Upper lobe of left lung (tissue), 6 donors: ENCODE data around the gene SCGB1C2. TPM values are rescaled to one million over a fixed set of nuclear protein-coding genes. Genes with fewer than 3 reads are reported as not detected.
"Not testable (repeated sequence)": the region's sequence is repeated elsewhere in the genome, so short reads cannot be mapped to it uniquely, and the experiment has no call there.

Source experiments
- ATAC-seq, 2 donors: fragments of 200-7000 bp; cut with Tn5 transposase; one replicate each; pipeline ENCODE4 v1.9.1; 2022; ENCODE audit warnings: mild to moderate bottlenecking in 2 of 2, moderate library complexity in 2 of 2; ENCODE audit not compliant: low FRiP score in 2 of 2
- DNase-seq, 2 donors: peaks; one replicate each; pipeline ENCODE4 v3.0.0-alpha.2; 2019 to 2020
- H3K27ac ChIP-seq, 4 donors: fragments of 200-600 bp; sonication (generic); one replicate each; pipeline ENCODE4 v1.5.1; 2016 to 2019
- H3K27me3 ChIP-seq, 4 donors: fragments of 200-600 bp; sonication (generic); one replicate each; pipeline ENCODE4 v1.5.1; 2017 to 2019
- H3K36me3 ChIP-seq, 4 donors: fragments of 200-600 bp; sonication (generic); one replicate each; pipeline ENCODE4 v1.5.1; 2016 to 2019
- H3K4me1 ChIP-seq, 4 donors: fragments of 200-600 bp; sonication (generic); one replicate each; pipeline ENCODE4 v1.5.1; 2018 to 2019
- H3K4me3 ChIP-seq, 4 donors: fragments of 200-600 bp; sonication (generic); one replicate each; pipeline ENCODE4 v1.5.1; 2017 to 2019; ENCODE audit warnings: mild to moderate bottlenecking in 2 of 4, moderate library complexity in 1 of 4
- H3K9me3 ChIP-seq, 4 donors: fragments of 200-600 bp; sonication (generic); one replicate each; pipeline ENCODE4 v1.5.1; 2018 to 2019
- whole genome bisulfite sequencing, 2 donors: methylation state at CpG; one replicate each; pipeline ENCODE4 v1.1.5; 2017 to 2018; 5-methylcytosine and 5-hydroxymethylcytosine counted together
- total RNA-seq, 6 donors: library from RNA; depleted of rRNA in 4 of 6; stranded (reverse); fragments of >200 nt in 4 of 6; gene quantifications; one replicate each; pipeline versions ENCODE4 v1.1.0 to v1.2.1, GENCODE V29; 2016 to 2021
- TF ChIP-seq, protein P1 (sequence below), 6 experiments: fragments of 450-650 bp in 4 of 6; fragments of 200-600 bp in 2 of 6; sonication (generic) in 2 of 6; IDR thresholded peaks; one replicate each; pipeline ENCODE4 v1.5.1; 2016 to 2019; ENCODE audit warnings: antibody characterized with exemption in 6 of 6
- donor health status: DM: no; HTN: no; CAD: no; lungs with moderate emphysema.
- donor health status: DM: no; HTN: yes; CAD: no; lungs with severe emphysema.

The SCGB1C2 gene
- total RNA-seq: not detected

DNA sequence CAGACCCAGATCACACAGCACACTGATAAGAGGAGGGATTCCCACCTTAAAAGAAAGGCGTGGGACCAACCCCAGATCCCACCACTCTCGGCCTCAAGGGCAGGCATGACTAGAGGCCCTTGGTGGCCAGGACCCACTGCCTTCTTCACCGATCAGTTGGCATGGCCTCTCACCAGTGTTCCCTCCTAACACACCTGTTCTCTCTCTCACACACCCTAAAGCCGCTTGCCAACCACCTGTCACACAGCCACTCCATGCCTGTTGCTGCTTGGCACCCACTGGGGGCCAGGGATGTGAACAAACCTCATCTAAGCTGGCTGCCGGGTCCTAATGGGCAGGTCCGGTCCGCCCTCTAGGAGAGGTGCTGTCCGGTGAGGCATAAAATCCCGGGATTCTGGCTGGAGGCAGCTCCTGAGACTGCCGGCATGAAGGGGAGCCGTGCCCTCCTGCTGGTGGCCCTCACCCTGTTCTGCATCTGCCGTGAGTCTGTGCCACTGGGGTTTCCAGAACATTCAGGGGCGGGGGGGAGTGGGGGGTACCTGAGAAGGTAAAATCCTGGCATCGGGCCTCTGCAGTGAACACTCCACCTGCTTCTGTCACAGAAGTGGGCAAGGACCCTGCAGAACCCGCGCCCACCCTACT, at the start of gene SCGB1C2:
TSS of gene SCGB1C2 (plus strand) at position 404 of the 642 bp plus-strand sequence. CDS start at position 426, 22 bp downstream.
- DNase-seq, H3K27me3 ChIP-seq, H3K4me3 ChIP-seq, H3K27ac ChIP-seq, H3K9me3 ChIP-seq, ATAC-seq, H3K4me1 ChIP-seq, H3K36me3 ChIP-seq: not testable (repeated sequence)
- WGBS, 2 donors: 60 to 100% methylated on average over 1 to 2 of the region's 16 CpGs

DNA sequence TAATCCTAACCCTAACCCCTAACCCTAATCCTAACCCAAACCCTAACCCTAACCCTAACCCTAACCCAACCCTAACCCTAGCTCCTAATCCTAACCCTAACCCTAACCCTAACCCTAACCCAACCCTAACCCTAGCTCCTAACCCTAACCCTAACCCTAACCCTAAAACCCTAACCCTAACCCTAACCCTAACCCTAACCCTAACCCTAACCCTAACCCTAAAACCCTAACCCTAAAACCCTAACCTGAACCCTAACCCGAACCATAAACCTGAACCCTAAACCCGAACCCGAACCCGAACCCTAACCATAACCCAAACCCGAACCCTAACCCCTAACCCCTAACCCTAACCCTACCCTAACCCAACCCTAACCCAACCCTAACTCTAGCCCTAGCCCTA, 24.3 kb upstream of the SCGB1C2 start:
- ATAC-seq, H3K4me1 ChIP-seq, H3K27ac ChIP-seq, H3K27me3 ChIP-seq, DNase-seq, H3K9me3 ChIP-seq, H3K4me3 ChIP-seq, H3K36me3 ChIP-seq: not testable (repeated sequence)
- WGBS, 2 donors: no CpG with 5 or more reads among the region's 5 CpGs

DNA sequence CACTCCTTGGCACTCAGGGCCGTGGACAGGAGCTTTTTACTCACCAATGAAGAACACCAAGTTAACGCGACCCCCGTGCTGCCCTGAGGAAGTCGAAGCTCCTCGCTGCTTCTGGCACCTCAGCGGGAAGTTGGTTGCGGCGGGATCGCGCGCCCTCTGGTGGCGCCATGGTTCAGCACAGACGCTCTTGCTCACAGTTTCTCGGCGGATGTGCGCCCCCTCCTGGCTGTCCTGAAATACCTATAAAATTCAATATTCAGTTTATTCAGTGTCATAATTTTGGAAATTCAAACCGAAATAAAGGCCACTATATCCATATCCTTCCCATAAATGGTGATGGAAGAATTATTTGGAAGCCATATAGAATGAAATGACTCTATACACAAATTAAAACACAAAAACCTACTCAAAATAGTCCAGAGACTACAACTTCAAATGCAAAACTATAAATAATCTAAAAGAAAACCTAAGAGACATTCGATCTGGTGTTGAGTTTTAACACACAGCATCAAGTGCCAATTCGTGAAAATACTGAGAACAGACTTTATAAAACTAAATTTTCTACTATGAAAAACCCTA, 18.9 kb upstream of the SCGB1C2 start:
- not testable (repeated sequence) for DNase-seq, H3K9me3 ChIP-seq, ATAC-seq, H3K36me3 ChIP-seq, H3K4me1 ChIP-seq, H3K27me3 ChIP-seq, H3K4me3 ChIP-seq, H3K27ac ChIP-seq
- TF ChIP-seq, protein P1, sequence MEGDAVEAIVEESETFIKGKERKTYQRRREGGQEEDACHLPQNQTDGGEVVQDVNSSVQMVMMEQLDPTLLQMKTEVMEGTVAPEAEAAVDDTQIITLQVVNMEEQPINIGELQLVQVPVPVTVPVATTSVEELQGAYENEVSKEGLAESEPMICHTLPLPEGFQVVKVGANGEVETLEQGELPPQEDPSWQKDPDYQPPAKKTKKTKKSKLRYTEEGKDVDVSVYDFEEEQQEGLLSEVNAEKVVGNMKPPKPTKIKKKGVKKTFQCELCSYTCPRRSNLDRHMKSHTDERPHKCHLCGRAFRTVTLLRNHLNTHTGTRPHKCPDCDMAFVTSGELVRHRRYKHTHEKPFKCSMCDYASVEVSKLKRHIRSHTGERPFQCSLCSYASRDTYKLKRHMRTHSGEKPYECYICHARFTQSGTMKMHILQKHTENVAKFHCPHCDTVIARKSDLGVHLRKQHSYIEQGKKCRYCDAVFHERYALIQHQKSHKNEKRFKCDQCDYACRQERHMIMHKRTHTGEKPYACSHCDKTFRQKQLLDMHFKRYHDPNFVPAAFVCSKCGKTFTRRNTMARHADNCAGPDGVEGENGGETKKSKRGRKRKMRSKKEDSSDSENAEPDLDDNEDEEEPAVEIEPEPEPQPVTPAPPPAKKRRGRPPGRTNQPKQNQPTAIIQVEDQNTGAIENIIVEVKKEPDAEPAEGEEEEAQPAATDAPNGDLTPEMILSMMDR (IDR thresholded peaks at IDR 0.05): peak in 1 of 6 experiments; percentile 8
- WGBS, 2 donors: 0% methylated on average over 3 of the region's 20 CpGs

DNA sequence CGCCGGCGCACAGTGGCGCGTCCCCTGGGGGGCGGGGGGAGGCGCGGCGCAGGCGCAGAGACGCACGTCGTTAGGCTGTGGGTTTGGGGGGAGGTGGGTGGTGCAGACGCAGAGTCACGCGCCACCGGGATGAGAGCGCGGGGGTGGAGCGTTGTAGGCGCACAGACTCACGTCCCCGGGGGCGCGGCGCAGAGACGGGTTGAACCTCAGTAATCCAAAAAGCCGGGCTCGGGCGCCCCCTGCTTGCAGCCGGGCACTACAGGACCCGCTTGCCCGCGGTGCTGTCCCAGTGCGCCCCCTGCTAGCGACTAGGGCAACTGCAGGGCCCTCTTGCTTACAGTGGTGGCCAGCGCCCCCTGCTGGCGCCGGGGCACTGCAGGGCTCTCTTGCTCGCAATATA, 3.4 kb upstream of the SCGB1C2 start:
- not testable (repeated sequence) for H3K4me3 ChIP-seq, H3K36me3 ChIP-seq, H3K4me1 ChIP-seq, H3K27me3 ChIP-seq, H3K27ac ChIP-seq, H3K9me3 ChIP-seq, ATAC-seq
- peak; percentile 18 to 72 for DNase-seq
- no CpG with 5 or more reads among the region's 40 CpGs for WGBS, 2 donors

DNA sequence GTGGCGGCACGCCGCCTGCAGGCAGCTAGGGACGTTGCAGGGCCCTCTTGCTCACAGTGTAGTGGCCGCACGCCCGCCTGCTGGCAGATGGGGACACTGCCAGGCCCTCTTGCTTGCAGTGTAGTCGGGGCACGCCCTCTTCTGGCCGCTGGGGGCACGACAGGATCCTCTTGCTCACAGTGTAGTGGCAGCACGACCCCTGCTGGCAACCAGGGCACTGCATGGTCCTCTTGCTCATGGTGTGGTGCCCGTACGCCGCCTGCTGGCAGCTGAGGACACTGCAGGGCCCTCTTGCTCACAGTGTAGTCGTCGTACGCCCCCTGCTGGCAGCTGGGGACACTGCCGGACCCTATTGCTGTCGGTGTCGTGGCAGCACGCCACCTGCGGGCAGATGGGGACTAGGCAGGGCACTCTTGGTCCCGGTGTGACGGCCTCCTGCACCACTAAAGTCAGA, 3.0 kb upstream of the SCGB1C2 start:
- not testable (repeated sequence) for H3K36me3 ChIP-seq, H3K27ac ChIP-seq, H3K4me3 ChIP-seq, H3K4me1 ChIP-seq, H3K9me3 ChIP-seq, H3K27me3 ChIP-seq
- ATAC-seq: peak; percentile 75 to 94
- 86 to 100% methylated on average over 1 to 2 of the region's 25 CpGs for WGBS, 2 donors
- DNase-seq: peak; percentile 21 to 88
- TF ChIP-seq, protein P1 (IDR thresholded peaks at IDR 0.05): peak in 1 of 6 experiments; percentile 13

DNA sequence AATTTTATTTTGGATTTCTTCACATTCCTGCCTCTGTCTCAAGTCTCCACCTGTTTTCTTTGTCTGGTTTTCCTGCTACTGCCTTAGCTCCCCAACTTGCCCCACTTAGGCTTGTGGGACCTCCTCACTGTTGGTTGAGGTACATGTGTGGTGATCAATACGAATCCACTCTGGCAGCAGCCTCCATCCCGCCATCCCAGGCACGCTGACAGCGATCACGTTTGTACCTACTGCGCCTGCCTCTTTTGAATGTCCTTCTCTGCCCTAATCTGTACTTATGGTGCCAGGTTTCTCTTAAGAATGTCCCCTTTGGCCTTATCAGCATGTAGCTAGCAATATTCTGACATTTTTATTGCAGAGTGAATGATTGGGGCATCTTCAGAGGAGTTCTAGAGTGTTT, 2.3 kb upstream of the SCGB1C2 start:
- H3K9me3 ChIP-seq, DNase-seq, H3K4me3 ChIP-seq, H3K36me3 ChIP-seq, ATAC-seq, H3K27ac ChIP-seq, H3K4me1 ChIP-seq, H3K27me3 ChIP-seq: not testable (repeated sequence)
- 82 to 89% methylated on average over 6 of the region's 6 CpGs for WGBS, 2 donors

DNA sequence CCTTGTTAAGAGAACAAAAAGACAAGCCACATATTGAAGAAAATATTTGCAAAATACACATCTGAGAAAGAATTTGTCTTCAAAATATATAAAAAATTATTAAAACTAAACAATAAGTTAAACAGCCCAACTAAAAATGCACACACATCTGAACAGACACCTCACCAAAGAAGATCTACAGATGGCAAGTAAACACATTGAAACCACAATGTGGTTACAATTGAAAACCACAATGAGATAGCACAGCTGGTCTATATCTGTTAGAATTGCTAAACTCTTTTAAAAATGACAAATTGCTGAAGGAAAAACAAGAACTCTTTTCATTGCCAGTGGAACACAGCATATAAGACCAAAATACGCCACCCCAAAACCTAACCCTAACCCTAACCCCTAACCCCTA, 1.5 kb upstream of the SCGB1C2 start:
- not testable (repeated sequence) for ATAC-seq, H3K4me1 ChIP-seq, H3K4me3 ChIP-seq, H3K36me3 ChIP-seq, H3K9me3 ChIP-seq, H3K27me3 ChIP-seq, H3K27ac ChIP-seq, DNase-seq
- WGBS, 2 donors: no CpG with 5 or more reads among the region's 1 CpG

DNA sequence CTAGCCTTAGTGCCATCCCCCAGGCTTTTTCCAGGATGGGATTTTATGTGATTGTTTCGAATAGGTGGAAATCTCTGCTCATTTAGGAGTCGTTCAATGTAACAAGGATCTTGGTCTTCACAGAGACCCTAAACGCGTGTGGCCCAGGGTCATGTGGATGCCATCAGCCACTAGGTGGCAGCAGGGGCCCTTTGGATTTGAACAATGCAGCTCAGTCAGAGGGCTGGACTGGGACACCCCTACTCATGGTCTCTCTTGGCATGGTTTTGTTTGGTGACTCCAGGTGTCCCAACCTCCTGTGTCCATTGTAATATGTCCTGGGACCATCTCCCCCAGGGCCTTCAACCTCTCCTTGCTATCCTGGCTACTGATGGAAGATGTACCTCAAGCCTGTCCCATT, 838 bp upstream of the SCGB1C2 start:
- TF ChIP-seq, protein P1 (IDR thresholded peaks at IDR 0.05): peak in 3 of 6 experiments; percentile 20 to 53 (median 38)
- not testable (repeated sequence) for H3K27ac ChIP-seq, H3K4me3 ChIP-seq, H3K36me3 ChIP-seq, H3K4me1 ChIP-seq, H3K27me3 ChIP-seq, H3K9me3 ChIP-seq
- WGBS, 2 donors: no CpG with 5 or more reads among the region's 4 CpGs
- ATAC-seq: peak; percentile 87 to 95
- DNase-seq: peak in 1 of 2 donors; percentile 59

DNA sequence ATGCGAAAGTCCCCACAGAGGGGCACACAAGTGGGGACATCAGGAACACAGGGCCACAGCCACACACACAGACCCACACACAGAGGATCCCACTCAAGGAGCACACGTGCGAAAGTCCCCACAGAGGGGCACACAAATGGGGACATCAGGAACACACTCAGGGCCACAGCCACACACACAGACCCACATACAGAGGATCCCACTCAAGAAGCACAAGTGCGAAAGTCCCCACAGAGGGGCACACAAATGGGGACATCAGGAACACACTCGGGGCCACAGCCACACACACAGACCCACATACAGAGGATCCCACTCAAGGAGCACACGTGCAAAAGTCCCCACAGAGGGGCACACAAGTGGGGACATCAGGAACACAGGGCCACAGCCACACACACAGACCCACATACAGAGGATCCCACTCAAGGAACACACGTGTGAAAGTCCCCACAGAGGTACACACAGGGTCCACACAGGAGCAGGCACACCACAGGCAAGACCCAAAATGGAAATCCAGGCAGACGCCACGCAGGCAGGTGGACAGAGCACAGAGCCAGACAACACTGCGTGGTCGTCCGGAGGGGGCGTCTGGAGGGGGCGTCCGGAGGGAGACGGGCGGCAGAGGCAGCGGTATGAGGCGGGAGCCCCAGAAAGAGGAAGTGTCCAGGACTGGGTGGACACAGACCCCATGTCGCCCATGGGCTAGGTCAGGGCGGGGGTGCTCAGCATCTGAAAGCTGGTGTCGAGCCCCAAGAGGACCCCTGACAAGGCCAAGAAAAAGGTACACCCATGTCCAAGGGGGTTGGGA, 2.2 kb downstream of the SCGB1C2 start:
- peak; percentile 13 to 68 for DNase-seq
- ATAC-seq: peak in 1 of 2 donors; percentile 63
- H3K4me1 ChIP-seq: peaks cover 0 to 12% (median 4%) of the 10 kb centered on the region in 4 donors
- not testable (repeated sequence) for H3K9me3 ChIP-seq, H3K27me3 ChIP-seq, H3K4me3 ChIP-seq, H3K36me3 ChIP-seq, H3K27ac ChIP-seq
- WGBS, 2 donors: 67 to 90% methylated on average over 4 to 7 of the region's 22 CpGs
